ENCODE results near the gene DNAH14. TPM values are rescaled to one million over a fixed set of nuclear protein-coding genes. Genes with fewer than 3 reads are reported as not detected.
"Not testable (repeated sequence)": the region's sequence is repeated elsewhere in the genome, so short reads cannot be mapped to it uniquely, and the experiment has no call there.

DNAH14 gene
- total RNA-seq, 1 donor from 2014 or later: 13.3 TPM

- no peak for DNase-seq (ENCODE audit: low spot score)
Observed at GRCh38 chr1:225155555-225155954, 226.1 kb downstream of the DNAH14 start.

- DNase-seq (ENCODE audit: low spot score): no peak
Observed at GRCh38 chr1:225156254-225156653, 226.8 kb downstream of the DNAH14 start.

- DNase-seq (ENCODE audit: low spot score): no peak
Observed at GRCh38 chr1:225158291-225158690, 228.8 kb downstream of the DNAH14 start.

GRCh38 chr1:225159793-225160192 is 230.3 kb downstream of the DNAH14 start:
- no peak for DNase-seq (ENCODE audit: low spot score)

- DNase-seq (ENCODE audit: low spot score): not testable (repeated sequence)
Observed at GRCh38 chr1:225177409-225177808, 247.9 kb downstream of the DNAH14 start.

- DNase-seq (ENCODE audit: low spot score): no peak
Observed at GRCh38 chr1:225179686-225180085, 250.2 kb downstream of the DNAH14 start.

GRCh38 chr1:225182716-225183115 is 253.2 kb downstream of the DNAH14 start:
- DNase-seq (ENCODE audit: low spot score): no peak

GRCh38 chr1:225191199-225191753 is 261.8 kb downstream of the DNAH14 start:
- DNase-seq (ENCODE audit: low spot score): no peak

- DNase-seq (ENCODE audit: low spot score): no peak
Observed at GRCh38 chr1:225201447-225201846, 272.0 kb downstream of the DNAH14 start.

- DNase-seq (ENCODE audit: low spot score): no peak
Observed at GRCh38 chr1:225207791-225208190, 278.3 kb downstream of the DNAH14 start.

GRCh38 chr1:225209153-225209552 is 279.7 kb downstream of the DNAH14 start:
- DNase-seq (ENCODE audit: low spot score): no peak

DNA sequence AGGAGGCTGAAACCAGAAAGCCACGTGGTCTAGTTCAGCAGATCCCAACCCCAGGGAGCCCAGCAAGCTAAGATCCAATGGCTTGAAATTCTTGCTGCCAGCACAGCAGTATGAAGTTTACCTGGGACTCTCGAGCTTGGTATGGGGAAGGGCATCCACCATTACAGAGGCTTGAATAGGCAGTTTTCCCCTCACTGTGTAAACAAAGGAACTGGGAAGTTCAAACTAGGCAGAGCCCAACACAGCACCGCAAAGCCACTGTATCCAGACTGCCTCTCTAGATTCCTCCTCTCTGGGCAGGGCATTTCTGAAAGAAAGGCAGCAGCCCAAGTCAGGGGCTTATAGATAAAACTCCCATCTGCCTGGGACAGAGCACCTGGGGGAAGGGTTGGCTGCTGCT is 280.7 kb downstream of the DNAH14 start:
- not testable (repeated sequence) for DNase-seq (ENCODE audit: low spot score)

DNA sequence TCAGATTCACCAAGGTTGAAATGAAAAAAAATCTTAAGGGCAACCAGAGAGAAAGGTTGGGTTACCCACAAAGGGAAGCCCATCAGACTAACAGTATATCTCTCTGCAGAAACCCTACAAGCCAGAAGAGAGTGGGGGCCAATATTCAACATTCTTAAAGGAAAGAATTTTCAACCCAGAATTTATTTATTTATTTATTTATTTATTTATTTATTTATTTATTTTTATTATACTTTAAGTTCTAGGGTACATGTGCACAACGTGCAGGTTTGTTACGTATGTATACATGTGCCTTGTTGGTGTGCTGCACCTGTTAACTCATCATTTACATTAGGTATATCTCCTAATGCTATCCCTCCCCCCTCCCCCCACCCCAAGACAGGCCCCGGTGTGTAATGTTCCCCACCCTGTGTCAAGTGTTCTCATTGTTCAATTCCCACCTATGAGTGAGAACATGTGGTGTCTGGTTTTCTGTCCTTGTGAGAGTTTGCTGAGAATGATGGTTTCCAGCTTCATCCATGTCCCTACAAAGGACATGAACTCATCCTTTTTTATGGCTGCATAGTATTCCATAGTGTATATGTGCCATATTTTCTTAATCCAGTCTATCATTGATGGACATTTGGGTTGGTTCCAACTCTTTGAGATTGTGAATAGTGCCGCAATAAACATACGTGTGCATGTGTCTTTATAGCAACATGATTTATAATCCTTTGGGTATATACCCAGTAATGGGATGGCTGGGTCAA is 282.4 kb downstream of the DNAH14 start:
- not testable (repeated sequence) for DNase-seq (ENCODE audit: low spot score)

DNA sequence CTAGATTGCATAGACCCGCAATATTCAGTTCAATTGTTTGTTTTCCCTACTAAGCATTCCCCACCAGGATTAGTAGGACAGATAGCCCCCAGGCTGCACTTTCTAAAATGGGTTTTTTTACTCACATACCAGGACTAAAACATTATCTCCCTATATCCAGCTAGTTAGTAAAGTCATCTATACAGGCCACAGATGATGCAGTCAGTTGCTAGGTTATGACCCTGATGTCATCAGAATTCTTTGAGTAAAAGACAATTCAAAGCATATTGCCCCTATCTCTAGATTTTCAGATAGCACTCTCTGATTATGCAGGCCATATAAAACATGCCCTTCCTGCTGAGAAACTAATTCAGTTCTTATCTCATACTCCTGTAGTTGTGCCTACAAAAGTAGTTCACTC is 294.8 kb downstream of the DNAH14 start:
- DNase-seq (ENCODE audit: low spot score): no peak

- no peak for DNase-seq (ENCODE audit: low spot score)
Observed at GRCh38 chr1:225225681-225226080, 296.2 kb downstream of the DNAH14 start.

GRCh38 chr1:225228871-225229303 is 299.4 kb downstream of the DNAH14 start:
- no peak for DNase-seq (ENCODE audit: low spot score)

DNA sequence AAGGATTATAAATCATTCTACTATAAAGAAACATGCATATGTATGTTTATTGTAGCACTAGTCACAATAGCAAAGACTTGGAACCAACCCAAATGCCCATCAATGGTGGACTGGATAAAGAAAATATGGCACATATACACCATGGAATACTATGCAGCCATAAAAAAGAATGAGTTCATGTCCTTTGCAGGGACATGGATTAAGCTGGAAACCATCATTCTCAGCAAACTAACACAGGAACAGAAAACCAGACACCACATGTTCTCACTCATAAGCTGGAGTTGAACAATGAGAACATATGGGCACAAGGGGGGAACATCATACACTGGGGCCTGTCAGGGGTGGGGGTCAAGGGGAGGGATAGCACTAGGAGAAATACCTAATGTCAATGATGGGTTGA is 300.0 kb downstream of the DNAH14 start:
- not testable (repeated sequence) for DNase-seq (ENCODE audit: low spot score)

- DNase-seq (ENCODE audit: low spot score): no peak
Observed at GRCh38 chr1:225230483-225230882, 301.0 kb downstream of the DNAH14 start.

DNA sequence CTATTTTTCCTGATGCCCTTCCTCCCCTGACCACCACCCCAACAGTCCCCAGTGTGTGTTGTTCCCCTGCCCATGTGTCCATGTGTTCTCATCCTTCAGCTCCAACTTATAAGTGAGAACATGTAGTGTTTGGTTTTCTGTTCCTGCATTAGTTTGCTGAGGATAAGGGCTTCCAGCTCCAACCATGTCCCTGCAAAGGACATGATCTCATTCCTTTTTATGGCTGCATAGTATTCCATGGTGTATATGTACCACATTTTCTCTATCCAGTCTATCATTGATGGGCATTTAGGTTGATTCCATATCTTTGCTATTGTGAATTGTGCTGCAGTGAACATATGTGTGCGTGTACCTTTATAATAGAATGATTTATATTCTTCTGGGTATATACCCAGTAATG is 303.5 kb downstream of the DNAH14 start:
- DNase-seq (ENCODE audit: low spot score): not testable (repeated sequence)

DNA sequence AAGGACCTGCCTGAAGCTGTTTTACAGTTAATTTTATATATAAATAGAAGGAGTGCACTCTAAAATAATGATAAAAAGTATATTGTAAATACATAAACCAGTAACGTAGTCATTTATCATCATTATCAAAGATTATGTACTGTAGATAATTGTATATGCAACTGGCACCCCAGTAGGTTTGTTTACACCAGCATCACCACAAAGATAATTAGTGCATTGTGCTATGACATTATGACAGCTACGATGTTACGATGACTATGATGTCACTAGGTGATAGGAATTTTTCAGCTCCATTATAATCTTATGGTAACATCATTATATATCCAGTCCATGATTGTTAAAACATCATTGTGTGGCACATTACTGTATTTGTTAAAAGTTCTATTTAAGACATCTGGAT is 313.1 kb downstream of the DNAH14 start:
- DNase-seq (ENCODE audit: low spot score): no peak

DNA sequence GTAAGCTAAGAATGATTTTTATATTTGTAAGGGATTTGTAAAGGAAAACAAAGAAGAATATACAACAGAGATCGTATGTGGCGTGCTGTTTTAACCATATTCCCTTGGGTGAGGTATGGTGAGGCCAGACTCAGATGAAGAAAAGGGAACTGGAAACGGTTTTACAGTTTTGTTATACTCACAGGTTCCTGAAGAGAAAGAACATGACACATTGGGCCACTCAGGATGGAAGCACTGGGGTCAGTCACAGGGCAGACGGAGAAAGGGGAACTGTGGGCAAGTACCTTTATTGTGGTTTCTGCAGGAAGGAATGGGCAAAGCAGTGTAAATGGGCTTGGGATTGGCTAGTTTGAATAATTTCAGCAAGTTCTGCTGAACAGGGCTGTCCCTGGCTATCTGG is 321.0 kb downstream of the DNAH14 start:
- DNase-seq (ENCODE audit: low spot score): no peak

- no peak for DNase-seq (ENCODE audit: low spot score)
Observed at GRCh38 chr1:225253173-225253572, 323.7 kb downstream of the DNAH14 start.

DNA sequence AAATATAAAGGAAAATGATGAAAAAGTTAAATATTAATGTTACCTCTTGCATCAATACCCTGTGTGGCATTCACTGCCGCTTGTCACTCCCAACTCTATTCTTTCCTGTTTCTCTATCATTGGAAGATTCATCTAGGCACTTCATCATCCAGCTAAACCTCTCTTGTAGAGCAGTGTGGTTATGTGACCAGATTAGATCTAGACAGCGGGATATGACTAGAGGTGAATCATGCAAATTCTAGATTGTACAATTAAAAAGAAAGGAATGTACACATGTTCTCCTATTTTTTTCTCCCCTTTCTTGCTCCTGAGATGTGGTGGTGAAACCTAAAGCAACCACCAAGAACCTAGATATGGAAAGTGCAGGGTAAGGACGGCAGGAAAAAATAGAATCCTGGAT is 324.3 kb downstream of the DNAH14 start:
- no peak for DNase-seq (ENCODE audit: low spot score)

GRCh38 chr1:225254676-225255075 is 325.2 kb downstream of the DNAH14 start:
- no peak for DNase-seq (ENCODE audit: low spot score)
